Stimulated activated naive CD8-positive, alpha-beta T cell treated with anti-CD3 and anti-CD28 coated beads, Interleukin-15, Interleukin-2, amounts not matched to agents 100 U/mL and 50 U/mL, for 24 hours (primary cell): Measurements from ENCODE around the gene TEX19.
A peak's percentile ranks its signal among the peaks of the same experiment; 100 is the strongest.
"Not testable (repeated sequence)": the region's sequence is repeated elsewhere in the genome, so short reads cannot be mapped to it uniquely, and the experiment has no call there.

Experiments
- ATAC-seq: fragments of 150-1000 bp; cut with Tn5 transposase; one replicate; pipeline ENCODE4 v1.10.0; 2021
- DNase-seq: peaks from one replicate; pipeline ENCODE4 v3.0.0; 2021

The TEX19 gene

GRCh38 chr17:82355770-82356427, 3.1 kb upstream of the TEX19 start:
- ATAC-seq (no peak), DNase-seq (no peak)

GRCh38 chr17:82356845-82357355, 2.1 kb upstream of the TEX19 start:
- no peak for ATAC-seq
- DNase-seq = no peak

- DNase-seq (no peak), ATAC-seq (no peak)
These were observed 1.7 kb upstream of the TEX19 start for GRCh38 chr17:82357394-82357793.

DNA sequence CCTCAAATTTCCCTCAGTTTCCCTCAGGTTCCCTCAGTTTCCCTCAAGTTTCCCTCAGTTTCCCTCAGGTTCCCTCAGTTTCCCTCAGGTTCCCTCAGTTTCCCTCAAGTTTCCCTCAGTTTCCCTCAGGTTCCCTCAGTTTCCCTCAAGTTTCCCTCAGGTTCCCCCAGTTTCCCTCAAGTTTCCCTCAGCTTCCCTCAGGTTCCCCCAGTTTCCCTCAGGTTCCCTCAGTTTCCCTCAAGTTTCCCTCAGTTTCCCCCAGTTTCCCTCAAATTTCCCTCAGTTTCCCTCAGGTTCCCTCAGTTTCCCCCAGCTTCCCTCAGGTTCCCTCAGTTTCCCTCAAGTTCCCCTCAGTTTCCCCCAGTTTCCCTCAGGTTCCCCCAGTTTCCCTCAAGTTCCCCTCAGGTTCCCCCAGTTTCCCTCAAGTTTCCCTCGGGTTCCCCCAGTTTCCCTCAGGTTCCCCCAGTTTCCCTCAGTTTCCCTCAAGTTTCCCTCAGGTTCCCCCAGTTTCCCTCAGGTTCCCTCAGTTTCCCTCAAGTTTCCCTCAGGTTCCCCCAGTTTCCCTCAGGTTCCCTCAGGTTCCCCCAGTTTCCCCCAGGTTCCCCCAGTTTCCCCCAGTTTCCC, 516 bp downstream of the TEX19 start:
- ATAC-seq, DNase-seq: not testable (repeated sequence)

DNA sequence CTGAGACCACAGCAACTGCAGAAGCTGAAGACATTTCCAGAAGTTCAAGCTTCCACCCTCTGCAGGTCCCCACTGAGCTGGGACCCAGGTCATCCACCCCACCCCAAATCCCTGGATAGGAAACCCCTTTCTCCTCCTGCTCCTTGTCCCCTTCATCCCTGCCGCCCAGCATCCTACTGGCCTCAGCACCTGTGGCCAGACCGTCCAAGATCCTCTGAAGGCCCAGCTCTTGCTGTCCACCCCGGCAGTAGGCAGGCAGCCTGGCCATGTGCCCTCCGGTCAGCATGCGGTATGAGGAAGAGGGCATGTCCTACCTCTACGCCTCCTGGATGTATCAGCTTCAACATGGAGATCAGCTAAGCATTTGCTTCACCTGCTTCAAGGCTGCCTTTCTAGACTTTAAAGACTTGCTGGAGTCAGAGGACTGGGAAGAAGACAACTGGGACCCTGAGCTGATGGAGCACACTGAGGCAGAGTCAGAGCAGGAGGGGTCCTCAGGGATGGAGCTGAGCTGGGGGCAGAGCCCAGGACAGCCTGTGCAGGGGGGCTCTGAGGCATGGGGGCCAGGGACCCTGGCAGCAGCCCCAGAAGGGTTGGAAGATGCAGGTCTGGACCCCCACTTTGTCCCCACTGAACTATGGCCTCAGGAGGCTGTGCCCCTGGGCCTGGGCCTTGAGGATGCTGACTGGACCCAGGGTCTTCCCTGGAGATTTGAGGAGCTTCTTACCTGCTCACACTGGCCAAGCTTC, 3.0 kb downstream of the TEX19 start:
- no peak for ATAC-seq
- no peak for DNase-seq

- DNase-seq (no peak), ATAC-seq (no peak)
These were observed 6.7 kb downstream of the TEX19 start for GRCh38 chr17:82365606-82366295.

DNA sequence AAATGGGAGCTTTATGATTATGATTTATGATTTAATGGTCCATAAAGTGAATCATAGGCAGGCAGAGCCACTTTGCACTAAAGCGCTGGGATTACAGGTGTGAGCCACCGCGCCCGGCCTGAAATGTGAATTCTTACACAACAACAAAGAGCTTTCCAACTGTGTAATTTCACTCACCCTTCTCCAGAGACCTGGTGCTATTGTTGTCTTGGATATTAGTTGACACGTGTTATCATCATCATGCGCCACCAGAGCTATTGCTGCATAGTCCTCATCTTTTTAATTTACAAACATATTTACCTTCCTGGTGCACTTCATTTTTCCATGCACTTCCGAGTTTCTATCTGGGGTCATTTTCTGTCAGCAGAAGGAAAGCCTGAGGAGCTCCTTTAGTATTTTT, 7.7 kb downstream of the TEX19 start:
- no peak for ATAC-seq
- no peak for DNase-seq

DNA sequence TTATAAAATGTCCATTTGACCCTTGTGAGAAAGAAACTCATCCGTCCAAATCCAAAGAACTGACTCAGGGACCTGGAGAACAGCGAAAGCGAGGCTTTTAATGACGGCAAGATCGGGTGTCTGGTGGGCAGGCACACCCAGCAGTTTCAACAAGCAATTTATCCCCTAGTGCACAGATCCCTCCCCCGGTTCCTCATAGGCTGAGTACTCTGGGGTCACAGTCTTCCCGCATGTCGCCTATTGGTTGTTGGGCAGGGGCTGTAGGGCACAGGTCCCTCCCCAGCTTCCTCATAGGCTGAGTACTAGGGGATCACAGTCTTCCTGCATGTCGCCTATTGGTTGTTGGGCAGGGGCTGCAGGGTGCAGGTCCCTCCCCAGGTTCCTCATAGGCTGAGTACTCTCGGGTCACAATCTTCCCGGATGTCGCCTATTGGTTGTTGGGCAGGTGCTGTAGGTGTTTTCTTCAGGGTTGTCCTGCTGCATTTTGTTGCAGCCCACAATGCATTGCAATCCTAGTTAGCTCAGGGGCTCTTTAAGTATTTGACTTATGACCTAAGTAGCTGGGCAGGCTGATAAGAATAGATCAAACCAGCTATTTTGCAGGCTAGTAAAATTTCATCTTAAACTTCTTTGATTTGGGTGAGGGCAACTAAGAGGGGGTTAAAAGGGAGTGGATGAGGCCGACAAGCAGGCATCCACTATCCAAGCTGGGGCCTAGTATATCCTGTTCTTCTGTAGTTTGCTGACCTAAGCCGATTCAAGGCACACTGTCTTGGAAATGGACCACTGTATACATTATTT, 8.9 kb downstream of the TEX19 start:
- DNase-seq (no peak), ATAC-seq (peak; percentile 64)

DNA sequence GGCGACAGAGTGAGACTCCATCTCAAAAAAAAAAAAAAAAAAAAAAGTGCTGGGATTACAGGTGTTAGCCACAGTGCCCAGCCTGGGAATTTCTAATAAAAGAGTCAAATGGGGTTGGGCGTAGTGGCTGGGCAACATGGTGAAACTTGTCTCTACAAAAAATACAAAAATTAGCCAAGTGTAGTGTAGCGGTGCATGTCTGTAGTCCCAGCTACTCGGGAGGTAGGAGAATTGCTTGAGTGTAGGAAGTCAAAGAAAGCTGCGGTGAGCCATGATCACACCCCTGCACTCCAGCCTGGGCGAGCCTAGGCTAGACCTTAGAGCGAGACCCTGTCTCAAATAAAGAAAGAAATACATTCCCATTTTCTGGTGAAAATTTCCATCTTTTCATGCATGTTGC, 10.2 kb downstream of the TEX19 start:
- no peak for ATAC-seq

GRCh38 chr17:82370471-82371332, 11.7 kb downstream of the TEX19 start:
- no peak for ATAC-seq
- no peak for DNase-seq

More for the DNA sequence above, 10.2 kb downstream of the TEX19 start:
- no peak for DNase-seq

- no peak for DNase-seq
- ATAC-seq = no peak
These were observed 12.5 kb downstream of the TEX19 start, which contains the start of gene UTS2R for GRCh38 chr17:82371333-82372248. UTS2R (plus strand) TSS chr17:82371765; CDS start chr17:82374325, 2,560 bp downstream.

- no peak for ATAC-seq
- no peak for DNase-seq
These were observed 13.4 kb downstream of the TEX19 start for GRCh38 chr17:82372249-82373071.

DNA sequence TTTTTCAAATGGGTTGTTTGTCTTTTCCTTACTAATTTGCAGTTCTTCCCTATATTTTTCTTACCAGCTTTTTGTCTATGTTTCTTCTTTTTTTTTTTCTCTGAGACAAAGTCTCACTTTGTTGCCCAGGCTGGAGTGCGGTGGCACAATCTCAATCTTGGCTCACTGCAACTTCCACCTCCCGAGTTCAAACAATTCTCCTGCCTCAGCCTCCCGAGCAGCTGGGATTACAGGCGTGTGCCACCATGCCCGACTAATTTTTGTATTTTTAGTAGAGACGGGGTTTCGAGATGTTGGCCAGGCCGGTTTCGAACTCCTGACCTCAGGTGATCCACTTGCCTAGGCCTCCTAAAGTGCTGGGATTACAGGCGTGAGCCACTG, 14.0 kb downstream of the TEX19 start:
- ATAC-seq, DNase-seq: not testable (repeated sequence)

DNA sequence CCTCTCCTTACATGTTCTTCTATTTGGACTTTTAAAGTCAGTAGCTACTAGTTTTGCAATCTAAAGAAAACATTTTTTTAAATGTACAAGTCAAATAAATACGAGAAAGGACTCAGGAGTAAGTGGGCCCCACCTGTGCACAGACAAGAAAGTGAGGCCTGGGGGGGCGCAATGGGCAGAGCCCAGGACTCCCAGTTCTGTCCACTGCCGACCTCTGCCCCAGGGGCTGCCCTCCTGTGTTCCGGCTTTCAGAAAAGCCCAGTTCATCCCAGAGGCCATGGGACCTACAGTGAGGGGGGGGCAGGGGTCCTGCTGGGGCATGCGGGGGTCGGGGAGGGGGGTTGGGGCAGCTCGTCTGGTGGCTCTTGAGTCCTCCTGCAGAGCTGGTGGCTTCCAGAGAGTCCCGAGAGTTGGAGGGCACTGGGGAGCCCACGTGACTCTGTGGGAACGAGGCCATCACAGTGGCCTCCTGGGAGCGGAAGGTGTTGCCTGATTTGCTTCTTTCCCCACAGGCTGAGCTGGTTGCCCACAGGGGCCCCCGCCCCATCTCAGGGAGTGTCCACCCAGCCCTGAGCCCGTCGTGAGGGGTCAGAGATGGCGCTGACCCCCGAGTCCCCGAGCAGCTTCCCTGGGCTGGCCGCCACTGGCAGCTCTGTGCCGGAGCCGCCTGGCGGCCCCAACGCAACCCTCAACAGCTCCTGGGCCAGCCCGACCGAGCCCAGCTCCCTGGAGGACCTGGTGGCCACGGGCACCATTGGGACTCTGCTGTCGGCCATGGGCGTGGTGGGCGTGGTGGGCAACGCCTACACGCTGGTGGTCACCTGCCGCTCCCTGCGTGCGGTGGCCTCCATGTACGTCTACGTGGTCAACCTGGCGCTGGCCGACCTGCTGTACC, 14.9 kb downstream of the TEX19 start:
- no peak for ATAC-seq
- no peak for DNase-seq

DNA sequence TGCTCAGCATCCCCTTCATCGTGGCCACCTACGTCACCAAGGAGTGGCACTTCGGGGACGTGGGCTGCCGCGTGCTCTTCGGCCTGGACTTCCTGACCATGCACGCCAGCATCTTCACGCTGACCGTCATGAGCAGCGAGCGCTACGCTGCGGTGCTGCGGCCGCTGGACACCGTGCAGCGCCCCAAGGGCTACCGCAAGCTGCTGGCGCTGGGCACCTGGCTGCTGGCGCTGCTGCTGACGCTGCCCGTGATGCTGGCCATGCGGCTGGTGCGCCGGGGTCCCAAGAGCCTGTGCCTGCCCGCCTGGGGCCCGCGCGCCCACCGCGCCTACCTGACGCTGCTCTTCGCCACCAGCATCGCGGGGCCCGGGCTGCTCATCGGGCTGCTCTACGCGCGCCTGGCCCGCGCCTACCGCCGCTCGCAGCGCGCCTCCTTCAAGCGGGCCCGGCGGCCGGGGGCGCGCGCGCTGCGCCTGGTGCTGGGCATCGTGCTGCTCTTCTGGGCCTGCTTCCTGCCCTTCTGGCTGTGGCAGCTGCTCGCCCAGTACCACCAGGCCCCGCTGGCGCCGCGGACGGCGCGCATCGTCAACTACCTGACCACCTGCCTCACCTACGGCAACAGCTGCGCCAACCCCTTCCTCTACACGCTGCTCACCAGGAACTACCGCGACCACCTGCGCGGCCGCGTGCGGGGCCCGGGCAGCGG, 15.7 kb downstream of the TEX19 start:
- ATAC-seq = no peak
- DNase-seq = no peak

- ATAC-seq (no peak), DNase-seq (no peak)
These were observed 16.5 kb downstream of the TEX19 start for GRCh38 chr17:82375359-82376041.
